HTR-8/SVneo (cell line): ENCODE data around the gene DOCK2.
"Not testable (repeated sequence)": the region's sequence is repeated elsewhere in the genome, so short reads cannot be mapped to it uniquely, and the experiment has no call there.

Experiments used
- DNase-seq: peaks from one replicate; pipeline ENCODE4 v3.0.0; 2011; ENCODE audit warnings: low spot score, mixed read lengths; ENCODE audit not compliant: insufficient read length
- FAIRE-seq: peaks from 2 replicates; lab custom pipeline; 2011; peaks lifted over from hg19 to GRCh38; lab: Jason Lieb, UNC

Gene DOCK2

GRCh38 chr5:169950333-169950732, 313.3 kb downstream of the DOCK2 start:
- no peak for FAIRE-seq
- no peak for DNase-seq

- FAIRE-seq, result not testable (repeated sequence)
- DNase-seq, result peak; percentile 12
Observed at GRCh38 chr5:169953196-169953595, 316.1 kb downstream of the DOCK2 start.

GRCh38 chr5:169954786-169955185, 317.7 kb downstream of the DOCK2 start:
- DNase-seq (no peak), FAIRE-seq (no peak)

- no peak for FAIRE-seq
Observed at GRCh38 chr5:169956126-169956525, 319.1 kb downstream of the DOCK2 start.

GRCh38 chr5:169956756-169957155, 319.7 kb downstream of the DOCK2 start:
- FAIRE-seq, result no peak

More at GRCh38 chr5:169956126-169956525, 319.1 kb downstream of the DOCK2 start:
- DNase-seq, result no peak

GRCh38 chr5:169958278-169958677, 321.2 kb downstream of the DOCK2 start:
- FAIRE-seq, result no peak

More at GRCh38 chr5:169956756-169957155, 319.7 kb downstream of the DOCK2 start:
- no peak for DNase-seq

GRCh38 chr5:169960659-169961058, 323.6 kb downstream of the DOCK2 start:
- DNase-seq, result no peak
- FAIRE-seq, result no peak

More at GRCh38 chr5:169958278-169958677, 321.2 kb downstream of the DOCK2 start:
- DNase-seq, result no peak

- FAIRE-seq (no peak), DNase-seq (no peak)
Observed at GRCh38 chr5:169964246-169964645, 327.2 kb downstream of the DOCK2 start.

- no peak for FAIRE-seq
- DNase-seq, result no peak
Observed at GRCh38 chr5:169970339-169970738, 333.3 kb downstream of the DOCK2 start.

- peak; percentile 71 for DNase-seq
- FAIRE-seq, result peak; percentile 13
Observed at GRCh38 chr5:169970911-169971765, 334.1 kb downstream of the DOCK2 start.

GRCh38 chr5:169971780-169972179, 334.7 kb downstream of the DOCK2 start:
- no peak for FAIRE-seq

GRCh38 chr5:169973056-169973455, 336.0 kb downstream of the DOCK2 start:
- FAIRE-seq, result no peak
- DNase-seq, result no peak

More at GRCh38 chr5:169971780-169972179, 334.7 kb downstream of the DOCK2 start:
- DNase-seq, result no peak

GRCh38 chr5:169974121-169974770, 337.2 kb downstream of the DOCK2 start:
- no peak for FAIRE-seq

GRCh38 chr5:169978714-169979113, 341.6 kb downstream of the DOCK2 start:
- DNase-seq, result no peak
- no peak for FAIRE-seq

More at GRCh38 chr5:169974121-169974770, 337.2 kb downstream of the DOCK2 start:
- no peak for DNase-seq

- DNase-seq (no peak), FAIRE-seq (no peak)
Observed at GRCh38 chr5:169979871-169980270, 342.8 kb downstream of the DOCK2 start.

GRCh38 chr5:169980418-169981053, 343.5 kb downstream of the DOCK2 start, which contains the start of gene INSYN2B:
TSS of gene INSYN2B (minus strand) at chr5:169980495. CDS start at chr5:169883898, 96,597 bp downstream.
- DNase-seq (peak; percentile 78), FAIRE-seq (peak; percentile 73)

GRCh38 chr5:169988206-169988605, 351.1 kb downstream of the DOCK2 start:
- FAIRE-seq (no peak), DNase-seq (no peak)

GRCh38 chr5:169988947-169989346, 351.9 kb downstream of the DOCK2 start:
- FAIRE-seq (no peak), DNase-seq (no peak)

GRCh38 chr5:169989365-169989764, 352.3 kb downstream of the DOCK2 start:
- DNase-seq (no peak), FAIRE-seq (no peak)

GRCh38 chr5:169991115-169991869, 354.2 kb downstream of the DOCK2 start:
- FAIRE-seq (no peak), DNase-seq (no peak)
